Stimulated activated CD4-positive, alpha-beta T cell treated with anti-CD3 and anti-CD28 coated beads, TNF-alpha, amount 100 ng/mL, for 4 hours (primary cell): Measurements from ENCODE around the gene L3MBTL1.
"Not testable (repeated sequence)": the region's sequence is repeated elsewhere in the genome, so short reads cannot be mapped to it uniquely, and the experiment has no call there.

Experiments
- DNase-seq, 3 experiments: peaks; one replicate each; pipeline ENCODE4 v3.0.0-alpha.2; 2020; ENCODE audit warnings: low read depth in 3 of 3

Gene L3MBTL1

GRCh38 chr20:43559147-43559987, 51.9 kb downstream of the L3MBTL1 start:
- DNase-seq = no peak

DNA sequence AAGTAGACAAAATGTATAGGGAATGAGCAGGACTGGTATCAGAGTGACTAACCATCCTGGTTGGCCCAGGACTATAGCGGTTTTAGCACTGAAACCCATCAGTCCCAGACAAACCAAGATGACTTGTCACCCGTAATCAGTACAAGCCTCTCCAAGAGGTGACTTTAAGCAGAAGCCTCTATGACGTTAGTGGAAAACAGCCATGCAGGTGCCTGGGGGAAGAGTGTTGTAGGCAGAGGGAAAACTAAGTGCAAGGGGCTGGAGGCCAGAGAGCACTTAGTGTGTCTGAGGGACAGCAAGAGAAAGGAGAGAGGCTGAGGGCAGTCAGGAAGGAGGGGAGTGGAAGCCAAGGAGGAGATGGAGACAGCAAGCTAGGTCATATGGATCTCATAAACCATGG, 53.5 kb downstream of the L3MBTL1 start:
- DNase-seq = no peak

DNA sequence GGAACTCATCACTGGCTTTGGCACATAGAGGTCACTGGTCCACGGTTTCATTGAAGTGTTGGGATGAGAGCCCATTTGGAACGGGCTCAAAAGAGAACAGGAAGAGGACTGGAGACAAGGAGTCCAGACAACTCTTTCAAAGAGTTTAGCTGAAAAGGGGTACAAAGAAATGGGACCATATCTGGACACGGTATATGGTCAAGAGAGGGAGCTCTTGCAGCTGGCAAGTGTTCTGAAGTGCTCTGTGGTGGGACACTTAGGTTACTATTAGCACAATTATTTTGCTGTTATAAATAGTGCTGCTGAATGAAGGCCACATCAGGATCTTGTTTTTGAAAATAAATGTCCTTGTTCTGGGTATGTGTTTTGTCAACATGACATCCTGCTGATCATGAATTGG, 55.9 kb downstream of the L3MBTL1 start:
- no peak for DNase-seq

DNA sequence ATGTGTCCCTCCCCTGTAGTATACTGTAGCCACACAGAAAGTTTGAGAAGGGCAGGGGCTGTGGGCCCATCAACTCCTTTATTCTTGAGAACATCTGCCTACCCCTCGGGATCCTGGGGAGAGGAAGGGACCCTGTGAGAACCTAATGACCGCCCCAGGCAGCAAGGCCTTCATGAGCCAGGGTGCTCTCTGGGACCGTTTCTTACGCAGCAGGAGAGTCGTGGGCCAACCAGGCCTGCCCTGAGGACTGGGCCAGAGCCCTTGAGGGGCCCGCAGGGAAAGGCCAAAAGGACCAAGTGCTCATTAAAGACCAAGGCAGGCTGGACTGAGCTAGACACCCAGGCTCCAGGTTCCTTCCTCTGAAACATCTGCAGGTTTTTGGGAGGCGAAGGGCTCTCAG, 56.5 kb downstream of the L3MBTL1 start:
- no peak for DNase-seq

- no peak for DNase-seq
Measured at GRCh38 chr20:43564455-43564854, 57.0 kb downstream of the L3MBTL1 start.

DNA sequence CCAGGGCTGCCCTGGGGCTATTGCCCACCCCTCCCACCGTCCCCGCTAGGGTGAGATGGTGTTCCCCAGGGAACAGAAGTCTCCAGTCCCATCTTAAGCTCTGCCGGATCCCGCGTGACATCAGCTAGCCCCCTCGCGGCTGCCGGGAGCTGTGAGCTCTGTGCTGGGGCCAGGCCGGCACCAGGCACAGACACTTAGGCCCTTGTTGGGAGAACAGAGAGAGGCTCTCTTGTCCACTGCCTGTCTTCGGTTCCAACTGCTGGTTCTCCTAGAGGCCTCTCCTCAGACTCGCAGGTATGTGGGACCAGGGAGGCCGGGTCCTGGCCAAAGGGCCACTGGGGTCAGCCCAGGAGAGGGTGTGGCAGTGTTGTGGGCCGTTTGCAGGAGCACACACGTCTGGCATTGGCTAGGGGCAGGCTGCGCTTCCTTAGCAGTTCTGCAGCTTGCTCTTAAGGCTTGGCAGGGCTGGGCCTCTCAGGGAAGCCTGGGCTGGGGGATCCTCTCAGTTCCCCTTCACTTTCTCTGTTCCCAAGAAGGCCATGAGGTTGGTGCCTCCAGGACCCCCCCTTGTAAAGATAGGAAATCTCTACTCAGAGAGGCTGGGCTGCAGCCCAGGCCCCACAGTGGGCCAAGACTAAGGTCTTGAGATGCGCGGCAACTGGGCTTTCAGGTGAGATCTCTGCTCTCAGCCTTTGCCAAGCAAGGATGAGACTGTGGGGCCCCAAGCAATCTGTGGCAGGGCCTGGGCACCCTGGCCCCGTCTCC, 57.7 kb downstream of the L3MBTL1 start:
- no peak for DNase-seq

DNA sequence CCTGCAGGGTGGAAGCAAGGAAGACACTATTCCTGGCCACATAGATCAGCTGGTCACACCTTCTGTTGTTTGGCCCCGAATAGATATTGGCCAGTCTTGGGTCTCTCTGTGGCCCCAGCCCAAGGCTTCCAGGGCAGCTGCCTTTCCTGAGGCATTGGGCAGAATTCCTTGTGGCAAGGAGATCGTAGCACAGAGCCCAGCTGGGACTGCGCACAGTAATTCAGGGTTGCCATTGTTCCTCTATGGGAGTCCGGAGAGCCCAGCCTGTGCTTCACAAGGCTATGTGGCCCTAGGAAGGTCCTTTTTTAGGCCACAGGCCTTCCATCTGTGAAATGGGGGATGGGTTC, 58.2 kb downstream of the L3MBTL1 start:
- no peak for DNase-seq

GRCh38 chr20:43567477-43567876, 60.0 kb downstream of the L3MBTL1 start:
- no peak for DNase-seq

DNA sequence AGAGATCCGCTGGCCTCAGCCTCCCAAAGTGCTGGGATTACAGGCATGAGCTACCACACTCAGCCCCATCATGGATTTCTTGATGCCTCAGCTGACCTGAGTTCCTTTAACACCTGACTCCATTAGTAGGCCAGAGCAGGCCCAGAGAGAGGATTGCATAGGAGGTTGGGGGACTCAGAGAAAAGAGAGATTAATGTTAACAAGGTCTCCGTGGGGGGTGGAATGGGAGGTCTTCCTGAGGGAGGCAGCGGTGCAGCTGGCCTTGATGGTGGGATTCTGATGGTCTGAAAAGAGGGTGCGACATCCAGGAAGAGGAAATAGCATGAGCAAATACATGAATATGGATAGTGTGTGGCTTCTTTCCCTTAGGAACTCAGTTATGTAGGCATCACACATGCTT, 61.2 kb downstream of the L3MBTL1 start:
- no peak for DNase-seq

DNA sequence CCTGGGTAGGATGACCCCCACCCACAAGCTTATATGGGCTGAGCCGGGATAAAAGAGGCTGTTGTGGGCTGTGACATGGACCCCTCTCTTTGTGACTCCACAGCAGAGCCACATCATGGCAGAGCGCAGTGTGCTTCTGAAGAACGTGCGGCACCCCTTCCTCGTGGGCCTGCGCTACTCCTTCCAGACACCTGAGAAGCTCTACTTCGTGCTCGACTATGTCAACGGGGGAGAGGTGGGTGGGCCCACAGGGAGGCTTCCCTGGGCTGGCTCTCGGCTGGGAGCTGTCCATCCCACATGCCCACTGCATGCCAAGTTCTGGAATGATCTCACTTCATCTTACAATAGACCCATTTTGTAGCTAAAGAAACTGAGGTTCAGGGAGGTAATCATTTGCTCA, 61.8 kb downstream of the L3MBTL1 start:
- DNase-seq = no peak

DNA sequence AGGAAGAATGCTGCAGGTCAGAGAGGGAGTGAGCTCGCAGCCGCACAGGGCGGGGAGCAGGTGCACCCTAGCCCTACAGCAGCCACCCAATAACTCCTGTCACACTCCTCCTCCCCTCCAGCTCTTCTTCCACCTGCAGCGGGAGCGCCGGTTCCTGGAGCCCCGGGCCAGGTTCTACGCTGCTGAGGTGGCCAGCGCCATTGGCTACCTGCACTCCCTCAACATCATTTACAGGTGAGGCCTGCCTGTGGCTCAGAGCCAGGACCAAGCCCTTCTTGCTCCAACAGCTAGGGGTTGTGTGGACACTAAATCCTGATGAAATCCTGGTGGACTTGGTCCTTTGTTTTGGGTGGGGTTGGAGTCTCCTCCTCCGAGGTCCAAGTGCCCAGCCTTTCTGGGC, 63.0 kb downstream of the L3MBTL1 start:
- DNase-seq = no peak

DNA sequence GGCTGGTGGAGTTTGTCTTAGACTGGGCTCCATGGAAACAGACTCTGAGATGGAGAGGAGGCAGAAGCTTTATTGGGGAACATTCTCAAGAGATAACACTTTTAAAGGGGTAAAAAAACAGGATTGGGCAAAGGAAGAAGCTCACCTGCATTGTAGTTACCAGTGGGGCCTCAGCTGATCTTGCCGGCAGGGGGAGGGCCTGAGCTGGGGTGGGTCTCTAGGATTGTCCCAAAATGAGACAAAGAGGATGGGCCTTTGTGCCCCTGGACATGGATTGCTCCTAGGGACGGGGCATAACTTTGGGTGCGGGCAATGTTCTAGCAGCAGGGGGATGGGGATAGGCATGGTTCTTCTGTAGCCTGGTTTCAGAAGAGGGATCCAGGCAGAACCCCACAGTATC, 63.8 kb downstream of the L3MBTL1 start:
- DNase-seq = no peak

GRCh38 chr20:43571771-43572170, 64.3 kb downstream of the L3MBTL1 start:
- no peak for DNase-seq

GRCh38 chr20:43572891-43573290, 65.4 kb downstream of the L3MBTL1 start:
- no peak for DNase-seq

DNA sequence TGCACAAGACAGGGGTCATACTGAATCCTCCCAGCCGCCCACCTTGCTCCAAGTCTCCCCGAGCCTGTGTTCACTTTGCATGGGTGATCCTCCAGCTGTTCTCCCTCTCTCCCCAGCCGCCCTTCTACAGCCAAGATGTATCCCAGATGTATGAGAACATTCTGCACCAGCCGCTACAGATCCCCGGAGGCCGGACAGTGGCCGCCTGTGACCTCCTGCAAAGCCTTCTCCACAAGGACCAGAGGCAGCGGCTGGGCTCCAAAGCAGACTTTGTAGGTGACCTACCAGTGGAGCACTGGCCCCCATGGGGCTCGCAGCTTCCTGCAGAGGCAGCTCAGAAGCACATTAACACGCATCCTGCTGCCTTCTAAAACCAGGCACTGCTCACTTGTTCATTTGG, 68.6 kb downstream of the L3MBTL1 start:
- no peak for DNase-seq

DNA sequence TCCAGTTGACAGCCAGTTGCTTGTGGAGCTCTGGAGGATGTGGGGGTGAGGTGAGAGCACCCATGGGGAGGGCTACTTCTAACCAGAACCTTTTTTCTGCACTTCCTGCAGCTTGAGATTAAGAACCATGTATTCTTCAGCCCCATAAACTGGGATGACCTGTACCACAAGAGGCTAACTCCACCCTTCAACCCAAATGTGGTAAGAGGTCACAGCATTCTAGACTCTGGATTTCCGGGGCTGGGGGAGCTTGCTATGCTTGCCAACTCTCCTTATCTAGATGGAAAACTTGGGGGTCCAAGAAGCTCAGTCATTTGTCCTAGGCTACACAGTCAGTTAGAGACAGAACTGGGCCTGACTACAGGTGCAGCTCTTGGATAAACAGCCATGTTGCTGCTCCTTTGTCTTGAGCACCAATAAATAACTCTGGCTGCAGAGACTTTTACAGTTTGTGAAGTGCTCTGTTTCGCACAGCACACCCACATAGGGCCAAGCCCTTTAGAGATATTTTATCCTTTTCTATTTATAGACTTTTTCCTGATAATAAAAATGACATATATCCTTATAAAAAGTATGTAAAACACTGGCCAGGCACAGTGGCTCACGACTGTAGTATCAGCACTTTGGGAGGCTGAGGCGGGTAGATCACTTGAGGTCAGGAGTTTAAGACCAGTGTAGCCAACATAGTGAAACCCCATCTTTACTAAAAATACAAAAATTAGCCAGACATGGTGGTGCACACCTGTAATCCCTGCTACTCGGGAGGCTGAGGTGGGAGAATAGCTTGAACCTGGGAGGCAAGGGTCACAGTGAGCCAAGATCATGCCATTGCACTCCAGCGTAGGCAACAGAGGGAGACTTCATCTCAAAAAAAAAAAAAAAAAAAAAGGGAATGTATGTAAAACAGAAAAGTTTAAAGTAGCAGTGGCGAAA, 72.6 kb downstream of the L3MBTL1 start:
- no peak for DNase-seq

- no peak for DNase-seq
Measured at GRCh38 chr20:43583133-43583864, 75.8 kb downstream of the L3MBTL1 start.

- DNase-seq = no peak
Measured at GRCh38 chr20:43583982-43584432, 76.5 kb downstream of the L3MBTL1 start.

DNA sequence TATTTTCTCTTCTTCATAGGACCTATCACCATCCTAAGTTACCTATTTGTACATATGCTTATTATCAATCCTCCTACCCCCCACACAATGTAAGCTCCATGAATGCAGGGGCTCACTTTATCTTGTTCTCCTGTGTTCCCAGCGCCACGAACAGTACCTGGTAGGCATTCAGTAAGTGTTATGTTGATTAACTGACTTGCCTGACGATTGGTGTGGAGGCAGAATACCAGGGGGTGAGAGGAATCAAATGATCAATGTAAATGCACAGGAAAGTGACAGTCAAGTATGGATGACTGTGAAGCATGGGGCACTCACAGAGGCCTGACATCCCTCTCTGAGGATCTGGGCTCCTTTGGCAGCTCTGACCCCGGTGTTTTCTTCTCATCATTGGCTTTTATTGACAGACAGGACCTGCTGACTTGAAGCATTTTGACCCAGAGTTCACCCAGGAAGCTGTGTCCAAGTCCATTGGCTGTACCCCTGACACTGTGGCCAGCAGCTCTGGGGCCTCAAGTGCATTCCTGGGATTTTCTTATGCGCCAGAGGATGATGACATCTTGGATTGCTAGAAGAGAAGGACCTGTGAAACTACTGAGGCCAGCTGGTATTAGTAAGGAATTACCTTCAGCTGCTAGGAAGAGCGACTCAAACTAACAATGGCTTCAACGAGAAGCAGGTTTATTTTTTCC, 77.1 kb downstream of the L3MBTL1 start:
- DNase-seq = no peak

DNA sequence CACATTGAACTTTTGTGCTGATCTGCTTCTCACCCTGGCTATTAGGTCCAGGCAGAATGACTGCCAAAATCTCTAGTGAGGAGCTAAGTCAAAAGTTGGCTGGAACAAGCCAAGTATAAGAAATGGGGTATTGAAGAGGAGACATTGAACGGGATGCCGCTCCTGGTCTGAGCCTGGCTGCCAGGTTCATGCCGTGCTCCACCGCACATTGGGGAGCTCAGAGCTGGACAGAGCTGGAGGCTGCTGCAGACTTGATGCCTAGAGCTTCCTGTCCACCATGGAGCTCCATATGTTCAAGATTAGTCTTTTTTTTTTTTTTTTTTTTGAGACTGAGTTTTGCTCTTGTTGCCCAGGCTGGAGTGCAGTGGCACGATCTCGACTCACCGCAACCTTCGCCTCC, 79.1 kb downstream of the L3MBTL1 start:
- no peak for DNase-seq

- not testable (repeated sequence) for DNase-seq
Measured at GRCh38 chr20:43588526-43588925, 81.0 kb downstream of the L3MBTL1 start.
